CD4-positive, alpha-beta T cell (primary cell): ENCODE data around the gene TTLL1. TPM values are rescaled to one million over a fixed set of nuclear protein-coding genes. Genes with fewer than 3 reads are reported as not detected.

Experiments used
- ATAC-seq: fragments of 200-7000 bp; cut with Tn5 transposase; one replicate; pipeline ENCODE4 v1.10.0; 2022; ENCODE audit warnings: mild to moderate bottlenecking; ENCODE audit not compliant: poor library complexity
- CTCF ChIA-PET: fragments of 350-600 bp; sonication (Branson Sonifier 250); formaldehyde crosslinking; loops from one replicate; lab custom pipeline; 2021; ENCODE audit warnings: antibody characterized with exemption, inconsistent platforms; lab: Charles Lee
- POLR2A ChIA-PET: fragments of 350-600 bp; sonication (Branson Sonifier 250); formaldehyde crosslinking; loops from one replicate; lab custom pipeline; 2021; ENCODE audit warnings: antibody characterized with exemption, inconsistent platforms; lab: Charles Lee
- DNase-seq, 14 experiments: peaks; one replicate each; pipeline ENCODE4 v3.0.0-alpha.2; 2013 to 2020; ENCODE audit warnings: mixed read lengths in 2 of 14
- H3K27ac ChIP-seq, 2 donors: one replicate each; pipeline versions ENCODE4 v1.5.1 to v1.7.0; 2013; ENCODE audit warnings: low read length in 2 of 2, low read depth in 1 of 2, mild to moderate bottlenecking in 1 of 2
- H3K27me3 ChIP-seq, 2 experiments: 1 replicate in 1 of 2; 2 replicates in 1 of 2; pipeline versions ENCODE4 v1.6.1 to v1.7.0; 2013; ENCODE audit warnings: low read length in 2 of 2, control low read depth in 1 of 2, mild to moderate bottlenecking in 1 of 2, moderate library complexity in 1 of 2; ENCODE audit not compliant: insufficient read depth in 2 of 2, control insufficient read depth in 1 of 2
- H3K36me3 ChIP-seq: one replicate; pipeline ENCODE4 v1.6.1; 2013; ENCODE audit warnings: low read length, control low read depth; ENCODE audit not compliant: insufficient read depth
- H3K4me1 ChIP-seq: one replicate; pipeline ENCODE4 v1.6.1; 2013; ENCODE audit warnings: low read length, control low read depth; ENCODE audit not compliant: insufficient read depth
- H3K4me3 ChIP-seq: one replicate; pipeline ENCODE4 v1.5.1; 2013; ENCODE audit warnings: mild to moderate bottlenecking, low read length, moderate library complexity
- H3K9me3 ChIP-seq, 2 experiments: 1 replicate in 1 of 2; 2 replicates in 1 of 2; pipeline versions ENCODE4 v1.6.1 to v1.7.0; 2013; ENCODE audit warnings: low read length in 2 of 2, mild to moderate bottlenecking in 2 of 2, control low read depth in 1 of 2, moderate library complexity in 1 of 2; ENCODE audit not compliant: control insufficient read depth in 1 of 2, insufficient read depth in 1 of 2
- H3K27ac Mint-ChIP-seq: one replicate; pipeline ENCODE4 v1.8.0; 2020; ENCODE audit warnings: mixed read lengths
- H3K27me3 Mint-ChIP-seq: one replicate; pipeline ENCODE4 v1.8.0; 2021; ENCODE audit warnings: mixed read lengths
- H3K36me3 Mint-ChIP-seq: one replicate; pipeline ENCODE4 v1.8.0; 2021; ENCODE audit warnings: low read depth, mixed read lengths
- H3K4me1 Mint-ChIP-seq: one replicate; pipeline ENCODE4 v1.8.0; 2021; ENCODE audit warnings: low read depth, mixed read lengths
- H3K4me3 Mint-ChIP-seq: one replicate; pipeline ENCODE4 v1.8.0; 2020; ENCODE audit warnings: mild to moderate bottlenecking, mixed read lengths
- H3K9me3 Mint-ChIP-seq: one replicate; pipeline ENCODE4 v1.8.0; 2020; ENCODE audit warnings: mixed read lengths
- intact Hi-C, 2 experiments: fragments of 100-400 bp; cut with DNase I in 1 of 2; cut with micrococcal nuclease in 1 of 2; formaldehyde crosslinking; loops; one replicate each; pipeline versions ENCODE4 v1.15.1 to v1.9.0; 2023 to 2025; cut with DNase I, micrococcal nuclease
- polyA plus RNA-seq, 2 donors: library from polyadenylated mRNA; unstranded; fragments of 120-200 nt; gene quantifications; one replicate each; pipeline ENCODE4 v1.2.1, GENCODE V29; 2013
- total RNA-seq, 174 experiments: library from RNA in 2 of 174; stranded (reverse) in 2 of 174; gene quantifications; one replicate each; pipeline ENCODE4 v1.2.3 and lab custom pipeline; 2021 to 2026
- TF ChIP-seq, protein P1 (sequence below): fragments of 200-600 bp; IDR thresholded peaks from one replicate; pipeline ENCODE4 v1.8.0; 2022; ENCODE audit warnings: antibody characterized with exemption, mild to moderate bottlenecking

Gene TTLL1
- total RNA-seq: 1 to 10 TPM; 2.6 to 2.8 TPM
- 6.8 TPM for polyA plus RNA-seq (2013, experiment 1 of 2)
- polyA plus RNA-seq (2013, experiment 2 of 2): 6.8 TPM
- total RNA-seq (lab: John Stamatoyannopoulos, UW): 0.61 to 11.6 (median 4.2) reads per million in 172 experiments

DNA sequence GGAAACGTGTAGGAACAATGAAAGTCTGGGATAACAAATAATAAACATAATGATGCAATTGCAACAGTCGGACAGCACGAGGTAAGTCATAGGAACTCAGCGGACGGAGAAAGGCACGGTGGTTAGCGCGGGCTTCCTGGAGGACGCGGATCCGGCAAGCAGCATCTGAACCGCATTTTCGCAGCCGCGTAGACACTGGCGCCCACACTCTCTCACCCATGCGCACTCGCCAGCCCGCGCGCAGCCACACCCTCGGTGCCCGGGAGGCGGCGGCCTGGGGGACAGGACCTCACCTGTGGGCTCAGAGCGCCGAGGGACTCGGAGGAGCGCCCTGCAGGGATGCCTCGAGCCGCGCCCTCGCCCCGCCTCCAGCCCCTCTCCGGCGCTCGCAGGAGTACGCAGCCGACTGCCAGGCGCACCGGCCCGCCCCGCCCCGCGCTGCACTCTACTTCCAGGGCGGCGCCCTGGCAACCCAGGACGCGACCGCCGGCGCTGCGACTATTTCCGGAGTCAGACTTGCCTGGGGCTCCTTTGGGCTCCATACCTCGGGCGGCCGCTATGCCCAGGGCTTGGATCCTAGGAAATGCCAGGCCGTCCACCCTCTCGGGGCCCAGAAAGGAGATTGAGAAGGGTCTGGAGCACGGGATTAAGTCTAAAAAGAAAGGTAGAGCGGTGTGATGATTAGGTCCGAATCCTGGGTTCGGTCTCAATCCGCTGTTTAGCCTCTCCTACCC, at the start of gene TTLL1:
Gene TTLL1, minus strand, starts transcription at position 408 of the 734 bp plus-strand sequence. CDS start 13,805 bp downstream, outside the sequence.
- TF ChIP-seq, protein P1, sequence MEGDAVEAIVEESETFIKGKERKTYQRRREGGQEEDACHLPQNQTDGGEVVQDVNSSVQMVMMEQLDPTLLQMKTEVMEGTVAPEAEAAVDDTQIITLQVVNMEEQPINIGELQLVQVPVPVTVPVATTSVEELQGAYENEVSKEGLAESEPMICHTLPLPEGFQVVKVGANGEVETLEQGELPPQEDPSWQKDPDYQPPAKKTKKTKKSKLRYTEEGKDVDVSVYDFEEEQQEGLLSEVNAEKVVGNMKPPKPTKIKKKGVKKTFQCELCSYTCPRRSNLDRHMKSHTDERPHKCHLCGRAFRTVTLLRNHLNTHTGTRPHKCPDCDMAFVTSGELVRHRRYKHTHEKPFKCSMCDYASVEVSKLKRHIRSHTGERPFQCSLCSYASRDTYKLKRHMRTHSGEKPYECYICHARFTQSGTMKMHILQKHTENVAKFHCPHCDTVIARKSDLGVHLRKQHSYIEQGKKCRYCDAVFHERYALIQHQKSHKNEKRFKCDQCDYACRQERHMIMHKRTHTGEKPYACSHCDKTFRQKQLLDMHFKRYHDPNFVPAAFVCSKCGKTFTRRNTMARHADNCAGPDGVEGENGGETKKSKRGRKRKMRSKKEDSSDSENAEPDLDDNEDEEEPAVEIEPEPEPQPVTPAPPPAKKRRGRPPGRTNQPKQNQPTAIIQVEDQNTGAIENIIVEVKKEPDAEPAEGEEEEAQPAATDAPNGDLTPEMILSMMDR: no peak
- Mint-ChIP-seq H3K9me3 (no peaks in the 10 kb centered on the region), H3K4me3 (peak within 1 kb of the TSS; percentile 92), H3K27ac (peak within 1 kb of the TSS; percentile 70), H3K36me3 (peaks cover 4% of the 10 kb centered on the region), H3K27me3 (no peaks in the 10 kb centered on the region), H3K4me1 (peaks cover 16% of the 10 kb centered on the region)
- peak; percentile 95 for ATAC-seq
- H3K4me1 ChIP-seq: peaks cover 31% of the 10 kb centered on the region
- peaks cover 2% of the 10 kb centered on the region for H3K36me3 ChIP-seq
- H3K9me3 ChIP-seq: no peaks in the 10 kb centered on the region
- intact Hi-C loops: loop anchor here (1.0 to 2.0 kb wide), 4 partner anchors 54 to 232 kb away; partner anchors contain the start of genes ARFGAP3 (in 1 of the 2), MCAT (in 1 of the 2), TSPO (in 1 of the 2) and TTLL12 (in 1 of the 2)
- no peaks in the 10 kb centered on the region for H3K27me3 ChIP-seq
- peak; percentile 73 to 93 (median 86) for DNase-seq
- H3K27ac ChIP-seq: peak within 1 kb of the TSS; percentile 42 to 58
- POLR2A ChIA-PET: no interaction called here
- CTCF ChIA-PET: no interaction called here
- H3K4me3 ChIP-seq: peak within 1 kb of the TSS; percentile 63

DNA sequence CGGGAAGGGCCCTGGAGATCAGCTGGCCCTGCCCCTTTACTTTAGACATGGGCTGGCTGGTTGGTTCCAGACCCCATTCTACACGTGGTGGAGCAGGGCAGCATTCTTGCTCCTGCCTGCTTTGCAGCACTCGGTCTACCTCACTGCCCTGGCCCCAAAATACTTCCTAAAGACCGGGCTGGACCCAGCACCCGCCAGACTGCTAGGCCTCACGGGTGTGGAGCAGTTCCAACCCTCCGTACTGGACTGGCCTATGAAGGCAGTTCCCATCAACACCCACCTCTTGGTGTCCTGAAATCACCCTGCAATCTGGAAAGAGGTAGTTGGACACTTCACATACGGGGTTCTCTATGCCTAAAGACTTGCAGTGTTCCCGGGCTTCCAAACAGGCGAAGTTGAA, 47.6 kb upstream of the TTLL1 start:
- Histone ChIP-seq H3K4me3 (no peak overlapping the region), H3K27me3 (no peaks in the 10 kb centered on the region), H3K4me1 (peaks cover 3% of the 10 kb centered on the region), H3K27ac (no peak overlapping the region), H3K9me3 (no peaks in the 10 kb centered on the region), H3K36me3 (peaks cover 56% of the 10 kb centered on the region)
- peaks cover 8% of the 10 kb centered on the region for H3K4me1 Mint-ChIP-seq
- ATAC-seq (no peak), DNase-seq (no peak)
- POLR2A ChIA-PET: interaction anchor here (0.9 kb wide), 1 partner anchor 26 kb away, joined by 3 read pairs; the partner anchor contains the start of gene BIK
- H3K36me3 Mint-ChIP-seq: peaks cover 73% of the 10 kb centered on the region
- intact Hi-C loops: no loop called here
- H3K4me3 Mint-ChIP-seq: no peak overlapping the region
- CTCF ChIA-PET: no interaction called here
- H3K9me3 Mint-ChIP-seq: no peaks in the 10 kb centered on the region
- TF ChIP-seq, protein P1: no peak
- H3K27ac Mint-ChIP-seq: no peak overlapping the region
- H3K27me3 Mint-ChIP-seq: no peaks in the 10 kb centered on the region

DNA sequence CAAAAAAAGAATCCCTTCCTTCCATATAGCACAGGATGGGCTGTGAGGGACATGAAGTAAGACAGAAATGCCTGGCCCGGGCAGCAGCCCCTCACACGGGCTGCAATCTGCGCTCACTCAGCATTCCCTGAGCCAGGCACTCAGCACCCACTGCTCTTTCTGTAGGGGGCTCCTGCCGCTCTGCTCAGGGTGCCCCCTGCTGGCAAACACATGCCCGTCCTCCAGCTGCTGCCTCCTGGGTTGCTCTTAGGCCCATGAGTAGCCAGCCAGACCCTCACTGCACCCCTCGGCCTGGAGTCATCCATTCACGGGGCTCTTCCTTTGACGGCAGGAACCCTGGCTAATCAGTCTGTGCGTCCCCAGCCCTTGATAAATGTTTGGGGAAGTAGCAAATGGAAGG, 47.1 kb upstream of the TTLL1 start:
- Histone ChIP-seq H3K4me1 (no peaks in the 10 kb centered on the region), H3K36me3 (peaks cover 60% of the 10 kb centered on the region), H3K27me3 (no peaks in the 10 kb centered on the region), H3K9me3 (no peaks in the 10 kb centered on the region), H3K27ac (no peak overlapping the region), H3K4me3 (no peak overlapping the region)
- no peak overlapping the region for H3K4me3 Mint-ChIP-seq
- H3K36me3 Mint-ChIP-seq: peaks cover 75% of the 10 kb centered on the region
- intact Hi-C loops: no loop called here
- peaks cover 5% of the 10 kb centered on the region for H3K4me1 Mint-ChIP-seq
- TF ChIP-seq, protein P1: no peak
- ChIA-PET POLR2A (interaction anchor here (0.9 kb wide), 1 partner anchor 26 kb away, joined by 3 read pairs; the partner anchor contains the start of gene BIK), CTCF (no interaction called here)
- no peaks in the 10 kb centered on the region for H3K9me3 Mint-ChIP-seq
- H3K27me3 Mint-ChIP-seq: no peaks in the 10 kb centered on the region
- no peak overlapping the region for H3K27ac Mint-ChIP-seq
- ATAC-seq: peak; percentile 39
- DNase-seq: peak in 11 of 14 experiments; percentile 14 to 68 (median 33)
